GM12891 (cell line): ENCODE measurements around the gene RASGEF1C.

Experiments
- POLR2A ChIP-seq: IDR thresholded peaks from 2 replicates; pipeline ENCODE4 v1.6.1; 2011; ENCODE audit warnings: low read depth, low read length, control low read depth
- POLR2AphosphoS5 ChIP-seq: IDR thresholded peaks from 2 replicates; pipeline ENCODE4 v1.6.1; 2011; ENCODE audit warnings: low read depth, low read length, control low read depth
- POU2F2 ChIP-seq: IDR thresholded peaks from 2 replicates; pipeline ENCODE4 v1.6.1; 2011; ENCODE audit warnings: low read depth, mild to moderate bottlenecking, control low read depth, low read length, moderate library complexity
- SPI1 ChIP-seq: IDR thresholded peaks from 2 replicates; pipeline ENCODE4 v1.6.1; 2011; ENCODE audit warnings: low read depth, low read length, control low read depth
- TAF1 ChIP-seq: IDR thresholded peaks from 2 replicates; pipeline ENCODE4 v1.6.1; 2011; ENCODE audit warnings: low read depth, low read length, control low read depth

GRCh38 chr5:180179442-180180420 lies 29.3 kb downstream of the RASGEF1C start:
- TF ChIP-seq SPI1: no peak
- no peak for TF ChIP-seq POLR2A
- TF ChIP-seq POLR2AphosphoS5: no peak
- no peak for TF ChIP-seq TAF1
- TF ChIP-seq POU2F2: no peak
